COLO668 (cell line): ENCODE data around the gene NRSN1.

Experiments used
- DNase-seq: peaks from one replicate; lab custom pipeline; 2025; ENCODE audit not compliant: unreplicated experiment; lab: John Stamatoyannopoulos, UW

Gene NRSN1, protein sequence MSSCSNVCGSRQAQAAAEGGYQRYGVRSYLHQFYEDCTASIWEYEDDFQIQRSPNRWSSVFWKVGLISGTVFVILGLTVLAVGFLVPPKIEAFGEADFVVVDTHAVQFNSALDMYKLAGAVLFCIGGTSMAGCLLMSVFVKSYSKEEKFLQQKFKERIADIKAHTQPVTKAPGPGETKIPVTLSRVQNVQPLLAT

DNA sequence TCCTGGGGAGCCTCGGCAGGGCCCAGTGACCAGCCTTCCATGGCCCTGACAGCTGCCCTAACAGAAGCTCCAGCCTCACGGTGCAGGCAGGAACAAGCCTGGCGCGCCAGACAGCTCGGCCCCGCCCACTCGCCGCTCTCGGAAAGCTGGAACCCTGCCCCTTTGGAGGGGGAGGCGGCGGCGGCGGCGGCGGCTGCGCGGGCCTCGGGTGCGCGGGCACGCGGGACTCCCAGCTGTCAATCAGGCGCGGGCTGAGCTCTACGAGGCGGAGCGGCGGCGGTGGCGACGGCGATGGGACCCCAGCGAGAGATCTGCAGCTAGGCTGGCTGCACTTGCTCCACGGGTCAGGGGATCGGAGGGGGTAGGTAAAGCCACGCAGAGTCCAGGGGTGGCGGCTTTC is at the start of gene NRSN1:
Gene NRSN1 (plus strand): TSS at position 236 of the 400 bp plus-strand sequence. CDS start 8,113 bp downstream, outside the sequence.
- peak; percentile 86 for DNase-seq

DNA sequence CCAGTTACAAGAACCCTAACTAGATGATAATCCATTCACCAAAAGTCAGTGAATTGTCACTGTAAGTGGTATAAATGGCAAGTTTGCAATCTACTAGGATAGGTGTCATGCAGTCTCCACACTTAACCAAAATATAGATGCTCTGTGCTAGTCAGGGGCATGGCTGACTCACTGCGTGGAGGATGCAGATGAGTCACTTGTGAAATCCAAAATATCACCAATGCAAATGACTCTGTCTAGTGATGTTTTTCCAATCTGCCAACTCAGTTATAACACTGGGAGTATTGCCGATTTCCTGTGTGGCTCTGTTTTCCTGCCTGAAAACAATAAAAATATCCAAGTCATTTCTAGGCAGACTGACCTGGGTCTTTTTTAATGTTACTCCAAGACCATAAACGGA is 47.8 kb upstream of the NRSN1 start:
- no peak for DNase-seq

GRCh38 chr6:24079076-24079475 is 46.9 kb upstream of the NRSN1 start:
- no peak for DNase-seq

DNA sequence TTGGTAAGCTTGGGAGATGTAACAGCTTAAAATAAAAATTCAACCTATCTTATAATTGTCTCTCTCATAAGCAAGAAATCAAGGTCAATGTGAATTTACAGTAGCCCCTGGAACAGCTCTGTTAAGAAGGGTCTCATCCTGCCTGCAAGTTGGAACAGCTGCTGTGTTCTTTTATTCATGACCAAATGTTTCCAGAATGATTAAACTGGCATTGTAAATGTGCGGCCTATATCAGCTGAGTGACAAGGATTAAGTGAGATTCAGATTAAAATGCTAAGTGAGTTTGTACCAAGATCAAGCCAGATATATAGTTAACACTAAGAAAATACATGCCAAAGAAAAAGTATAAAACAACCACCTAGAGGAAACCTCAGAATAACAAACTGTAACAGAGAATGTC is 45.3 kb upstream of the NRSN1 start:
- DNase-seq: no peak

- DNase-seq: no peak
These were observed 36.3 kb upstream of the NRSN1 start for GRCh38 chr6:24089736-24090135.

DNA sequence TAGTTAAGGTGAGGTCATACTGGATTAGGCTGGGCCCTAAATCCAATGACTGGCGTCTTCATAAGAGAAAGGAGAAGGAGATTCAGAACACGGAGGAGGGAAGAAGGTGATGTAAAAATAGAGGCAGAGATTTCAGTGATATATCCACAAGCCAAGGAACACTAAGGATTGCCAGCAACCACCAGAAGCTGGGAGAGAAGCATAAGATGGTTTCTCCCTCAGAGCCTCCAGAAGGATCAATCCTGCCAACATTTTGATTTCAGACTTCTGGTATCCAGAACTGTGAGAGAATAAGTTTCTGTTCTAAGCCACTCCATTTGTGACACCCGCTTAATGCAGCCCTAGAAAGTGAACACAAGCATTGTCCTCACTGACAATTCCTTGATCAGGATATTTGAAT is 33.6 kb upstream of the NRSN1 start:
- no peak for DNase-seq

GRCh38 chr6:24093381-24093780 is 32.6 kb upstream of the NRSN1 start:
- DNase-seq: no peak

DNA sequence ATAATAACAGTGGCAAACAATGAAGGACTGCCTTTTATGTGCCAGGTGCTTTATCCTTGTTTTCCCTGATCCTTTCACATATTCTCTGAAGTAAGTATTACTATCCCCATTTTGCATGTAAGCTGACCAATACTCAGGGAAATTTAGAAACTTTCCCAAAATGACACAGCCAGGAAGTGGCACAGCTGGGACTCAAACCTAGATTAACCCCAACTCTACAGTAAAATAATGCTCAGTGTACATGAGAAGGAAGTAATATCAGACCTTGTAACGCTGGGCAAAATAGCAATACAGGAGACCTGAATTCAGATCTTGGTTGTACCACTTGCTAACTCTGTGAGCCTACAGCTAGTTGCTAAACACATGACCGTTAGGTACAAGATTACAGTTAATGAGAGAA is 26.8 kb upstream of the NRSN1 start:
- no peak for DNase-seq

- DNase-seq: no peak
These were observed 25.8 kb upstream of the NRSN1 start for GRCh38 chr6:24100024-24100769.

DNA sequence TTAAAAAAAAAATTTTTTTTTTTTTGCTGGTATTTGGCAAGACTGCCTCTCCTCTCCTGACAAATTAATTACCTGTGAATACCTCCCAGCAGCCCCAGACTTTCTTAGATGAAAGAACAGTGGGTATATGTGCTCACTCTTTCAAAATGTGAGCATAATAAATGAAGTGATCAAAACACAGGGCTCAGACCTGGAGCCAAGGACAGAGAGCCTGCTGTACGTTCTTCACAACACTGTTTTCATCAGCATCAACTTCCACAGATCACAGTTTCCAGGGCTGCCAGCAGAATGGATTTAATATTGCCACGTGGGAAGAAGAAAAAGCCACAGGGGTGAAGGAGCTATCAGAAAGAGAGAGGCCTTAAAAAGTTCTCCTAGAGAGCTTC is 25.3 kb upstream of the NRSN1 start:
- DNase-seq: no peak

DNA sequence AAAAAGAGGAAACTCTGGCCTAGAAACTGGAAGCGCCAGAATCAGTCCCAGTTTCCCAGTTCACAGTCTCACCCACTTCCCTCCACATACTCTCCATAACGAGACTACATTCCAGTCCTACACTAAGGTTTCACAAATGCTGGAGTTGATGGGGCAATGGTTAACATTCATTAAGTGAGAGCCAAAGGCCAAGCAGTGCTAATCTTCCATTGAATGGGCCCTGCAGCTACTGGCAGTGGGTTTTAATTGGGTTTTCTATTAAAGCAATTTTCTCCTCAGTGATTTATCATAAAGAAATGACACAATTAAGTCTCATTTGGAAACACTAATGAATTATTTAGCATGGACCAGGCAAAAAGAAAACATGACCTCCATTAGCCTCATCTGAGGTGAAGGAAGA is 20.8 kb upstream of the NRSN1 start:
- DNase-seq: no peak

- no peak for DNase-seq
These were observed 19.7 kb upstream of the NRSN1 start for GRCh38 chr6:24106291-24106690.

GRCh38 chr6:24107294-24107693 is 18.7 kb upstream of the NRSN1 start:
- DNase-seq: no peak

GRCh38 chr6:24108056-24108455 is 18.0 kb upstream of the NRSN1 start:
- DNase-seq: no peak

GRCh38 chr6:24110417-24110816 is 15.6 kb upstream of the NRSN1 start:
- DNase-seq: no peak

- no peak for DNase-seq
These were observed 12.1 kb upstream of the NRSN1 start for GRCh38 chr6:24113891-24114290.

- no peak for DNase-seq
These were observed 9.0 kb upstream of the NRSN1 start for GRCh38 chr6:24117021-24117420.

- no peak for DNase-seq
These were observed 3.9 kb upstream of the NRSN1 start for GRCh38 chr6:24122139-24122538.

- no peak for DNase-seq
These were observed 674 bp downstream of the NRSN1 start for GRCh38 chr6:24126586-24127192.

DNA sequence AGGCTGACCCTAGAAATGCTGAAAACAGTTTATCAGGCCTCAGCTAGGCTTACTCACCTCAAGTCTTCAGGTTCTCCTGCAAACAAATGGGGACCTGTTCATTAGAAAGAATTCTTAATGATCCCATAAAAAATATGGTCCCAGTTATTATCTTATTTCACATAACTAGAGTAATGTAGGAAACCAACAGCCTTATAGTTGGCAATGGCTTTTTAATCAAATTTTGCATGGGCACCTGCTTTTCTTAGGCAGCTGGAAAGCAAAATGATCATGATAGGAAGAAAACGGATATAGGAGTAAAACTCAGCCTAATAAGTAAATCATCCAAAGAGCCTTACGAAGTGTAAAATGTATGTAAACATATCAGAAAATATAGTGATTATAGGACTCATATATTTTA is 1.3 kb downstream of the NRSN1 start:
- DNase-seq: no peak

DNA sequence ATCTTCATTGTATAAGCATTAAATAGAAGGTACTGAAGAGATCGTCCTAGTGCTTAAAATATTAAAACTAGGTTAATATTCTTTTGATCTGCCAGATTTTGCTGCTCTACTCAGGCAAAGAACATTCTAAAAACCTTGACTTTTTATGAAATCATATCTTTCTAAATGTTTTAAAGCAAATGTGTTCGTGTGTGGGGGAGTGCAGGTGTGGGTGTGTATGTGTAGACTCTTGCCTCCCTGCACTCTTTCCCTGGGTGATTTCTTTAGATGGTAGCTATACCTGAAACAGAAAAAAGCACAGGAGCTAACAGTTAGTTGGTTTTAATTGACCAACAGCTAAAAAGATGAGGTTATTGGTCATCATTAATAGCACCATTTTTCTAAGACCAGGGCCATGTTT is 5.7 kb downstream of the NRSN1 start:
- DNase-seq: no peak

DNA sequence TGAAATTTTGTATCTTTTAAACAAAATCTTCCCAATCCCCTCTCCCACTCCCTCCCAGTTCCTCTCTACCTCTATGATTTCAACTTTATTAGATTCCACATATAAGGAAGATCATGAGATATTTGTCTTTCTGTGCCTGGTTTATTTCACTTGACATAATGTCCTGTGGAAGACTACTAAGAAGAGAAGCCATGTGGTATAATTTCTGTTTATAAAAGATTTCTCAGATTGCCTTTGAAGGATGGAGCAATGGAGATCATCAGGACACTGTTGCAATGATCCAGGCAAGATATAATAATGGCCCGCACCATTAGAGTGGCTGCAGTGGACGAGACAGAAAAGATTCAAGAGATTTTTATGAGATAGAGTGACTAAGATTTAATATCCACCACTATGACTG is 13.1 kb downstream of the NRSN1 start:
- DNase-seq: no peak

DNA sequence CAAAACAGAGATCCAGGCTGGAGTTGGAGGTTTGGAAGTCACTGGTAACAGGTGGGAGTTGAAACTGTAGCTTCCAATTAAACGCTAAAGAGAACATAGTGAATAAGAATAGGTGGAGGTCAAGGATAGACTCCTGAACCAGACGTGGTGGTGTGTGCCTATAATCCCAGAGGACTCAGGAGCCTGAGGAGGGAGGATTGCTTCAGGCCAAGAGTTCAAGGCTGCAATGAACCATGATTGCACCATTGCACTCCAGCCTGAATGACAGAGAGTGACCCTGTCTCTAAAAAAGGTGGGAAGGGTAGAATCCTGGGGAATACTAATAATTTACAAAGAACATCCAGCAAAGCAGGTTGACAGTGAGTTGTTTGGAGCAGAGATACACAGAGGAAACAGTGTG is 13.6 kb downstream of the NRSN1 start:
- no peak for DNase-seq
